ENCODE results near the gene NRXN3. TPM values are rescaled to one million over a fixed set of nuclear protein-coding genes. Genes with fewer than 3 reads are reported as not detected.

NRXN3 gene
- total and polyA plus RNA-seq, 2 of the 4 experiments (the other 2 are of a cell fraction): 4.8 to 25.1 TPM

- CTCF ChIA-PET: no interaction called here
These were observed 1745.2 kb downstream of the NRXN3 start for GRCh38 chr14:79915406-79915805.

More at GRCh38 chr14:79915406-79915805, 1745.2 kb downstream of the NRXN3 start:
- H3K27me3 ChIP-seq (ENCODE audit: control insufficient read depth, insufficient read depth, low read length): peaks cover 4% of the 10 kb centered on the region; the same call in 1 of the 2 replicates
- in situ Hi-C loops (cut with MboI; ENCODE audit: low sequenced_read_pairs) (no loop called here), intact Hi-C loops (cut with micrococcal nuclease) (no loop called here), dilution Hi-C loops (cut with HindIII; ENCODE audit: low sequenced_read_pairs, unreplicated experiment) (no loop called here)
- H3K9me3 ChIP-seq (ENCODE audit: control insufficient read depth, insufficient read depth, low read length): no peaks in the 10 kb centered on the region; the same call in 1 of the 2 replicates
- H4K20me1 ChIP-seq (ENCODE audit: insufficient read depth, low read length): no peaks in the 10 kb centered on the region
- no peak overlapping the region for H3K56ac ChIP-seq (ENCODE audit: extremely low read depth, insufficient read depth, low read length)
- H2AK5ac ChIP-seq (ENCODE audit: low read depth, low read length): no peak overlapping the region
- no peak overlapping the region for H3K23ac ChIP-seq (ENCODE audit: low read depth, low read length)
- WGBS, 2 experiments (ENCODE audit: extremely low coverage in 2 of 2, insufficient read length in 1 of 2): no CpG with 5 or more reads among the region's 1 CpG
- H2AFZ ChIP-seq (replicated peaks; ENCODE audit: low read length, poor library complexity): no peak overlapping the region
- no peak overlapping the region for H3K14ac ChIP-seq (replicated peaks; ENCODE audit: low read depth, low read length)
- no peak overlapping the region for H3K4me2 ChIP-seq (ENCODE audit: low read depth, low read length)
- H3K9me1 ChIP-seq (ENCODE audit: insufficient read depth, low read length): no peaks in the 10 kb centered on the region
- no peak overlapping the region for H3K4ac ChIP-seq (ENCODE audit: low read depth, low read length)
- H3K9ac ChIP-seq (ENCODE audit: low read depth, low read length): no peak overlapping the region
- H2BK5ac ChIP-seq (ENCODE audit: low read depth, low read length, poor library complexity, severe bottlenecking): no peak overlapping the region
- ATAC-seq (ENCODE audit: low read depth): no peak
- no peak for DNase-seq
- no peak overlapping the region for H2BK20ac ChIP-seq (ENCODE audit: low read depth, low read length)
- H2BK120ac ChIP-seq (ENCODE audit: low read depth, low read length): no peak overlapping the region
- no peak overlapping the region for H3K4me3 ChIP-seq (ENCODE audit: insufficient read depth, low read depth, low read length)
- no peak overlapping the region for H3K18ac ChIP-seq (ENCODE audit: low read depth, low read length)
- TF ChIP-seq FOS (IDR thresholded peaks at IDR 0.05; ENCODE audit: low read depth, low read length) (no peak), RAD21 (IDR thresholded peaks at IDR 0.05; ENCODE audit: low read length) (no peak), MAFK (IDR thresholded peaks at IDR 0.05; ENCODE audit: low read depth, low read length) (no peak), CTCF (conservative IDR thresholded peaks at IDR 0.05; ENCODE audit: low read depth, low read length) (no peak), BHLHE40 (IDR thresholded peaks at IDR 0.05; ENCODE audit: low read depth, low read length) (no peak), CHD1 (IDR thresholded peaks at IDR 0.05; ENCODE audit: low read depth, low read length) (no peak), NFE2L2 (IDR thresholded peaks at IDR 0.05; ENCODE audit: low read depth, low read length) (no peak), RFX5 (IDR thresholded peaks at IDR 0.05; ENCODE audit: low read depth, low read length) (no peak), MXI1 (IDR thresholded peaks at IDR 0.05; ENCODE audit: borderline replicate concordance, low read depth, low read length) (no peak), SMC3 (IDR thresholded peaks at IDR 0.05; ENCODE audit: low read depth, low read length) (no peak), RCOR1 (IDR thresholded peaks at IDR 0.05; ENCODE audit: insufficient replicate concordance, low read length) (no peak), ELK1 (IDR thresholded peaks at IDR 0.05; ENCODE audit: borderline replicate concordance, low read depth, low read length) (no peak), CEBPB (IDR thresholded peaks at IDR 0.05; ENCODE audit: low read depth, low read length) (no peak), POLR2A (IDR thresholded peaks at IDR 0.05; ENCODE audit: low read depth, low read length) (no peak), USF2 (IDR thresholded peaks at IDR 0.05; ENCODE audit: low read depth, low read length) (no peak), MAZ (IDR thresholded peaks at IDR 0.05; ENCODE audit: borderline replicate concordance, low read depth, low read length) (no peak)
- H3K27ac ChIP-seq (ENCODE audit: insufficient read depth, low read length): no peak overlapping the region
- POLR2A ChIA-PET (ENCODE audit: unreplicated experiment): no interaction called here
- H4K91ac ChIP-seq (ENCODE audit: insufficient read depth, low read depth, low read length): no peak overlapping the region
- H4K8ac ChIP-seq (ENCODE audit: low read depth in 2 of 2, low read length in 2 of 2): no peak overlapping the region
- no peaks in the 10 kb centered on the region for H3K79me1 ChIP-seq (ENCODE audit: low read depth in 1 of 2, low read length in 2 of 2)
- H3K4me1 ChIP-seq (ENCODE audit: control insufficient read depth, insufficient read depth, low read length): no peaks in the 10 kb centered on the region
- H2BK15ac ChIP-seq (ENCODE audit: low read depth, low read length): no peak overlapping the region
- BruUV-seq (replicated peaks): no TSS peak
- H4K5ac ChIP-seq (ENCODE audit: low read depth, low read length): no peak overlapping the region
- H2AK9ac ChIP-seq (replicated peaks; ENCODE audit: low read depth, low read length, poor library complexity): no peak overlapping the region
- H3K36me3 ChIP-seq (ENCODE audit: control insufficient read depth, insufficient read depth, low read length): no peaks in the 10 kb centered on the region

Measured in IMR-90 (cell line).